GM18870 (cell line): ENCODE data around the gene TUBB3.
"Not testable (repeated sequence)": the region's sequence is repeated elsewhere in the genome, so short reads cannot be mapped to it uniquely, and the experiment has no call there.

ENCODE experiments used
- ATAC-seq: cut with Tn5 transposase; IDR thresholded peaks from one replicate; pipeline ENCODE4 v1.9.1; 2021; ENCODE audit warnings: moderate library complexity; ENCODE audit not compliant: unreplicated experiment

TUBB3 gene

GRCh38 chr16:89917773-89918452 is 5.2 kb upstream of the TUBB3 start:
- ATAC-seq: no peak

GRCh38 chr16:89918453-89919347 is 4.4 kb upstream of the TUBB3 start, which contains the start of gene MC1R:
Gene MC1R (plus strand): TSS chr16:89918862. CDS start chr16:89919259, 397 bp downstream.
- no peak for ATAC-seq

- ATAC-seq: no peak
Measured at GRCh38 chr16:89919535-89920406, 3.4 kb upstream of the TUBB3 start.

GRCh38 chr16:89920723-89921122 is 2.4 kb upstream of the TUBB3 start:
- no peak for ATAC-seq

GRCh38 chr16:89921131-89921701 is 1.9 kb upstream of the TUBB3 start:
- ATAC-seq: no peak

- ATAC-seq: no peak
Measured at GRCh38 chr16:89921702-89922476, 1.3 kb upstream of the TUBB3 start.

- ATAC-seq: no peak
Measured at GRCh38 chr16:89922477-89922883, 662 bp upstream of the TUBB3 start.

GRCh38 chr16:89923640-89924296 is 626 bp downstream of the TUBB3 start:
- ATAC-seq: no peak

GRCh38 chr16:89924297-89924924 is 1.3 kb downstream of the TUBB3 start:
- no peak for ATAC-seq

- no peak for ATAC-seq
Measured at GRCh38 chr16:89924925-89925307, 1.8 kb downstream of the TUBB3 start.

GRCh38 chr16:89925596-89926079 is 2.5 kb downstream of the TUBB3 start:
- ATAC-seq: no peak

GRCh38 chr16:89931305-89931896 is 8.3 kb downstream of the TUBB3 start:
- no peak for ATAC-seq

- ATAC-seq: no peak
Measured at GRCh38 chr16:89931964-89932363, 8.8 kb downstream of the TUBB3 start.

GRCh38 chr16:89934019-89934418 is 10.9 kb downstream of the TUBB3 start:
- not testable (repeated sequence) for ATAC-seq

- no peak for ATAC-seq
Measured at GRCh38 chr16:89934611-89935553, 11.7 kb downstream of the TUBB3 start.

GRCh38 chr16:89935620-89936019 is 12.5 kb downstream of the TUBB3 start:
- ATAC-seq: not testable (repeated sequence)

GRCh38 chr16:89936034-89936433 is 12.9 kb downstream of the TUBB3 start:
- no peak for ATAC-seq
